ENCODE results near the gene ACTR8. TPM values are rescaled to one million over a fixed set of nuclear protein-coding genes. Genes with fewer than 3 reads are reported as not detected.

Gene ACTR8
- total RNA-seq, 2 experiments from 2014 or later: 39.6 to 48.7 TPM

DNA sequence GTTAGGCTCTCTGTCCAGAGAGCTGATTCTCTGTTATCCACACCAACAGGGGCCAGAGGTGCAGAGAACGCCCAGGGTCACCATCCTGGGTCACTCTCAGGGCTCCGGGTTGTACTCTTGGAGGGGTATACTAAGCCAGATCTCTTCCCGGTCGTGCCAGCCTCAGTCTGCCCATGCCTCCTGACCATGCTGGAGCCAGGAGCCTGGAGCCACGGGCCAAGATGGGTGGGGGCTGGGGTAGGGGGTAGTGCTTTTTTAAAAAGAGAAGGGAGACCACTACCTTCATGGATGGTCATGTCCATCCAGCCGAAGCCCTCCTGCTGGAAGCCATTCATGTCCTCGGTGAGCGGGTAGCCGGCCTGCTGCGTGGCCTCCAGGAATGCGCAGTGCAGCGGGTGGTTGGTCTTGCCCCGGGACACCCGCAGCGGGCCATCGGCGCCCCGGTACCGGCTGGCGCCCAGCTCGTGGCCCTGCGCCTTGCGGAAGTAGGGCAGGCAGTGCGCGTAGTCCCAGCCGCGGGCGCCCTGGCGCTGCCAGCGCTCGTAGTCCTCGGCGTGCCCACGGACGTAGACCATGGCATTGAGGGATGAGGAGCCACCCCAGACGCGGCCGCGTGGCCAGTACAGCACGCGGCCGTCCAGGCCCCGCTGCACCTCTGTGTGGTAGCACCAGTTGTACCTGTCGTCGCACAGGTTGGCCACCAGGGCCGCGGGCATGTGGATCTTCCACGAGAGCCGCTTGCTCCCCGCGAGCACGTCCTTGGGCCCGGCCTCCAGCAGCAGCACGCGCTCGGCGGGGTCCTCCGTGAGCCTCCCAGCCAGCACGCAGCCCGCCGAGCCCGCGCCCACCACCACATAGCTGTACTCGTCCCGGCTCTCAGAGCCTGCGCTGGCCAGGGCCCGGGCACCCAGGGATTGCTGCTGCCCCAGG lies 58.7 kb downstream of the ACTR8 start:
- Histone ChIP-seq H3K27ac (ENCODE audit: low read depth, low read length, poor library complexity, severe bottlenecking) (no peak overlapping the region), H3K9me3 (ENCODE audit: low read length) (no peaks in the 10 kb centered on the region), H3K9me2 (ENCODE audit: insufficient read depth, low read length) (no peaks in the 10 kb centered on the region), H3K4me2 (ENCODE audit: low read length) (no peak overlapping the region), H3K4me1 (ENCODE audit: insufficient read depth, low read length, poor library complexity, severe bottlenecking) (no peaks in the 10 kb centered on the region), H3K36me3 (ENCODE audit: insufficient read depth, low read length) (no peaks in the 10 kb centered on the region), H2AFZ (ENCODE audit: low read length) (no peak overlapping the region), H3K79me2 (ENCODE audit: insufficient read depth, low read depth, low read length) (no peaks in the 10 kb centered on the region), H4K20me1 (ENCODE audit: insufficient read depth, low read length) (no peaks in the 10 kb centered on the region), H3K4me3 (ENCODE audit: low read depth, low read length, poor library complexity, severe bottlenecking) (no peak overlapping the region)
- POLR2A ChIA-PET: interaction anchor here (0.6 kb wide), 1 partner anchor 18 kb away, joined by 3 read pairs; no protein-coding TSS in a partner anchor
- TF ChIP-seq EZH2phosphoT487 (IDR thresholded peaks at IDR 0.05; ENCODE audit: borderline replicate concordance, low read depth, low read length) (no peak), CTCF (conservative IDR thresholded peaks at IDR 0.05; ENCODE audit: low read length) (no peak)
- no TSS peak for BruUV-seq (replicated peaks)
- CTCF ChIA-PET (ENCODE audit: unreplicated experiment): no interaction called here
- intact Hi-C loops (cut with micrococcal nuclease; ENCODE audit: unreplicated experiment): no loop called here
- no peak for DNase-seq (ENCODE audit: low spot score)

DNA sequence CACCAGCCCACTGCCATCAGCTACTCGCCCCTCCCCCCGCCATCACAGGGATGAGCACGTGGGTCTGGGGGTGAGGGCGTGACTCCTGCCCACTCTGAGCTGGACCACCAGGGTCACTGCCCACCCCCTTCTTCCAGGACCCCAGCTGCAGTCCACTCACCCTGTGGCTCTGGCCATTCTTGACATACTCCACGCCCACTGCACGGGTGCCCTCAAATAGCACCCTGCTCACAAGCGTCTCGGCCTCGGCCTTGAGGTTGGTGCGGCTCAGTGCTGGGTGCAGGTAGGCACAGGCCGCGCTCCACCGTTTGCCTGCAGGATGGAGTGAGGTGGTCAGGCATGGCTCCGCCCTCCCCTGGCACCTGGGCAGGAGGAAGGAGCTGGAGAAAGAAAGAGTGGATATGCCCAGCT lies 59.6 kb downstream of the ACTR8 start:
- no peak for DNase-seq (ENCODE audit: low spot score)
- ChIA-PET POLR2A (interaction anchor here (0.6 to 0.7 kb wide), 2 partner anchors 17 to 114 kb away, joined by 3 read pairs; no protein-coding TSS in a partner anchor), CTCF (ENCODE audit: unreplicated experiment) (no interaction called here)
- no peaks in the 10 kb centered on the region for H3K9me2 ChIP-seq (ENCODE audit: insufficient read depth, low read length)
- intact Hi-C loops (cut with micrococcal nuclease; ENCODE audit: unreplicated experiment): no loop called here
- no peaks in the 10 kb centered on the region for H3K79me2 ChIP-seq (ENCODE audit: insufficient read depth, low read depth, low read length)
- BruUV-seq (replicated peaks): no TSS peak
- no peaks in the 10 kb centered on the region for H3K36me3 ChIP-seq (ENCODE audit: insufficient read depth, low read length)
- TF ChIP-seq EZH2phosphoT487 (IDR thresholded peaks at IDR 0.05; ENCODE audit: borderline replicate concordance, low read depth, low read length): no peak
- TF ChIP-seq CTCF (conservative IDR thresholded peaks at IDR 0.05; ENCODE audit: low read length): no peak
- H2AFZ ChIP-seq (ENCODE audit: low read length): no peak overlapping the region
- no peak overlapping the region for H3K27ac ChIP-seq (ENCODE audit: low read depth, low read length, poor library complexity, severe bottlenecking)
- no peak overlapping the region for H3K4me3 ChIP-seq (ENCODE audit: low read depth, low read length, poor library complexity, severe bottlenecking)
- H4K20me1 ChIP-seq (ENCODE audit: insufficient read depth, low read length): no peaks in the 10 kb centered on the region
- no peaks in the 10 kb centered on the region for H3K4me1 ChIP-seq (ENCODE audit: insufficient read depth, low read length, poor library complexity, severe bottlenecking)
- no peak overlapping the region for H3K4me2 ChIP-seq (ENCODE audit: low read length)
- H3K9me3 ChIP-seq (ENCODE audit: low read length): no peaks in the 10 kb centered on the region

DNA sequence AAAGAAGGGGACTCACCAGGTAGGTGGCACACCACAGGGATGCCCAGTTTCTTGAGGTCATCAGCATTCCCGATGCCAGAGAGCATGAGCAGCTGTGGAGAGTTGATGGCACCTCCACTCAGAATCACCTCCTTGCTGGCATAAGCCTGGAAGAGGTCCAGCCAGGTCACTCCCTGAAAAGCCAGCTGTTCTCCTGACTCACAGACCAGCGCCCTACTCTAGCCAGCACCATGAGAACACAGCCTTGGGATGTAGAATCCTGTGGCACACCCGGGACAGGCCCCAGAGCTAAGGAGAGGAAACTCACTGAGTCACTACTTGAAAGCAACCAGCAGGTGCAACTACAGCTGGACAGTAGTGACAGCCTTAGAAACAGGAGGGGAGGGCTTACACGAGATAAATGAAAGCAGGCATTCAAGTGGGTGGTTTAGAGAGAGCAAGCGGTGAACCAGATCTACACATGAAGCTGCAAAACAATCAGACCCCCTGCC lies 60.3 kb downstream of the ACTR8 start:
- H3K36me3 ChIP-seq (ENCODE audit: insufficient read depth, low read length): no peaks in the 10 kb centered on the region
- intact Hi-C loops (cut with micrococcal nuclease; ENCODE audit: unreplicated experiment): no loop called here
- no peak overlapping the region for H3K27ac ChIP-seq (ENCODE audit: low read depth, low read length, poor library complexity, severe bottlenecking)
- H4K20me1 ChIP-seq (ENCODE audit: insufficient read depth, low read length): no peaks in the 10 kb centered on the region
- H3K4me3 ChIP-seq (ENCODE audit: low read depth, low read length, poor library complexity, severe bottlenecking): no peak overlapping the region
- ChIA-PET CTCF (ENCODE audit: unreplicated experiment) (no interaction called here), POLR2A (interaction anchor here (0.7 kb wide), 1 partner anchor 113 kb away, joined by 3 read pairs; no protein-coding TSS in a partner anchor)
- no TSS peak for BruUV-seq (replicated peaks)
- H3K4me1 ChIP-seq (ENCODE audit: insufficient read depth, low read length, poor library complexity, severe bottlenecking): no peaks in the 10 kb centered on the region
- TF ChIP-seq CTCF (conservative IDR thresholded peaks at IDR 0.05; ENCODE audit: low read length) (no peak), EZH2phosphoT487 (IDR thresholded peaks at IDR 0.05; ENCODE audit: borderline replicate concordance, low read depth, low read length) (no peak)
- no peaks in the 10 kb centered on the region for H3K9me2 ChIP-seq (ENCODE audit: insufficient read depth, low read length)
- H3K9me3 ChIP-seq (ENCODE audit: low read length): no peaks in the 10 kb centered on the region
- no peak overlapping the region for H3K4me2 ChIP-seq (ENCODE audit: low read length)
- no peak for DNase-seq (ENCODE audit: low spot score)
- no peak overlapping the region for H2AFZ ChIP-seq (ENCODE audit: low read length)
- no peaks in the 10 kb centered on the region for H3K79me2 ChIP-seq (ENCODE audit: insufficient read depth, low read depth, low read length)
